ENCODE measurements around the gene ZBTB7A. TPM values are rescaled to one million over a fixed set of nuclear protein-coding genes. Genes with fewer than 3 reads are reported as not detected.

The ZBTB7A gene
- total RNA-seq, 4 donors from 2014 or later = 64.9 to 97.7 (median 86.7) TPM

DNA sequence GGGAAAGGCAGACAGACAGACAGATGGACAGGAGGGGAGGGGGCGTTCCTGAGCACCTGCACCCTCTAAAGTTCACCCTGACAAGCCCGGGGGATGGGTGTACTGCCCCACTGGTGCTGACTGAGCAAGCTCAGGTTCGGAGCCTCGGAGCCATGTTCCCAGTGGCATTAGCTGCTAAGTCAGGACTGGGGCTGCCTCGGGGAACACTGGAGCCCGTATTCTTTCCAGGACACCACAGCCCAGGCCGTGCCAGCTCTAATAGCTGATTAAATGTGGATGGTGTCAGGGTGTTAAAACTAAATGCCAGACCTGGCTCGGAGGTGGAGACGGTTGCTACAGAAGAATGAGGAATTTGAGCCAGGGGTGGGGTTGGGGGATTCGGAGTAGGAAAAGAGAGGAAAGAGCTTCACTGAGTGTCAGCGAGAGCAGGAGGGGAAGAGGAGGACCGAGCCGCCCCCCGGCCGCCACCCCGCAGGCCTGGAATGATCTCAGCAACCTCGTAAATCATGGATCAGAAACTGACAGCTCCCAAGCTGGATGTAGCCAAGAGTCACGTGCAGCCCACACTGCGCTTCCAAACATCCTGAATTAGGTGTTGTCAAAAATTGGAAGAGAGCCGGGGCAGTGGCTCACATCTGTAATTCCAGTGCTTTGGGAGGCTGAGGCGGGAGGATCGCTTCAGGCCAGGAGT, 46.8 kb upstream of the ZBTB7A start:
- Histone ChIP-seq H3K36me3 (peaks cover 0 to 100% (median 19%) of the 10 kb centered on the region in 3 donors), H3K9me3 (no peaks in the 10 kb centered on the region), H3K27me3 (no peaks in the 10 kb centered on the region), H3K4me3 (no peak overlapping the region), H3K27ac (no peak overlapping the region), H3K4me1 (peaks cover 0 to 15% (median 7%) of the 10 kb centered on the region in 4 donors)
- no peak for DNase-seq (ENCODE audit: low spot score in 2 of 2)
- WGBS, 2 donors = 73 to 79% methylated on average over 22 of the region's 22 CpGs
- TF ChIP-seq CTCF (IDR thresholded peaks at IDR 0.05) (no peak), POLR2A (IDR thresholded peaks at IDR 0.05) (no peak), EP300 (IDR thresholded peaks at IDR 0.05) (no peak)

DNA sequence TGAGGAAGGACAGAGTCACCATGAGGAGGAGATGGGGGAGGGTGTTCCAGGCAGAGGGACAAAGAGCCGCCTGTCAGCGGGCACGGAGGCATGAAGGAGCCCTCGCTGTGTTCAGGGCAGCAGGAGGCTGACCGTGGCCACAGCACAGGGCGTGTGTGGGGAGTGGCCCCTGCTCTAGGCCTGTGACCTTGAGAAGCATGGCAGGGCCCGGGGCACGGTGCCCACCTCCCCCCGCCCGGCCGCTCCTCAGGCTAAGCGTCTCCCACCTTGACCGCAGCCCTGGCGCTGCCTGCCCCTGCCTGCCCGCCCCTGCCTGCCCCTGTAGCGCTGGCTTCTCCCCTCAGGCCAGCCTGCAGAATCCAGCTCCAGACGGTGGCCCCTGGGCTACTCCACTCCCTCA, 45.7 kb upstream of the ZBTB7A start:
- TF ChIP-seq CTCF (IDR thresholded peaks at IDR 0.05) = no peak
- no peak for TF ChIP-seq EP300 (IDR thresholded peaks at IDR 0.05)
- TF ChIP-seq POLR2A (IDR thresholded peaks at IDR 0.05) = no peak
- Histone ChIP-seq H3K4me3 (no peak overlapping the region), H3K27ac (peak overlapping the region in 3 of 4 donors; percentile 40 to 64 (median 55)), H3K4me1 (peaks cover 0 to 15% (median 7%) of the 10 kb centered on the region in 4 donors), H3K27me3 (no peaks in the 10 kb centered on the region), H3K9me3 (no peaks in the 10 kb centered on the region), H3K36me3 (peaks cover 0 to 100% (median 19%) of the 10 kb centered on the region in 3 donors)
- no peak for DNase-seq (ENCODE audit: low spot score in 2 of 2)
- 74 to 82% methylated on average over 7 to 15 of the region's 17 CpGs for WGBS, 2 donors

DNA sequence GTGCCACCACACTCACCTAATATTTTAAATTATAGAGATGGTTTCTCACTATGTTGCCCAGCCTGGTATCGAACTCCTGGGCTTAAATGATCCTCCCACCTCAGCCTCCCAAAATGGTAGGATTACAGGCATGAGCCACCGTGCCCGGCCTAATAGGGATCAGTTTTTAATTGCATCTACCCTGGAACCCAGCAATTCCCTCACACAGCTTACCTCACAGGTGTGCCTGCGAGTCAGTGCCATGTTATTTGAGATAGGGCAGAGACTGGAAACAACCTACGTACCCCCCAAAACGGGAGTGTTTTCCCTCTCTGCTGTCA, 42.9 kb upstream of the ZBTB7A start:
- peaks cover 0 to 11% (median 3%) of the 10 kb centered on the region in 4 donors for H3K4me1 ChIP-seq
- WGBS, 2 donors = 91 to 97% methylated on average over 6 of the region's 6 CpGs
- peak overlapping the region in 1 of 4 donors; percentile 36 for H3K27ac ChIP-seq
- peaks cover 0 to 100% (median 23%) of the 10 kb centered on the region in 3 donors for H3K36me3 ChIP-seq
- H3K27me3 ChIP-seq = no peaks in the 10 kb centered on the region
- no peaks in the 10 kb centered on the region for H3K9me3 ChIP-seq
- DNase-seq (ENCODE audit: low spot score in 2 of 2) = no peak
- H3K4me3 ChIP-seq = no peak overlapping the region
- TF ChIP-seq EP300 (IDR thresholded peaks at IDR 0.05) = no peak
- TF ChIP-seq CTCF (IDR thresholded peaks at IDR 0.05) = no peak
- no peak for TF ChIP-seq POLR2A (IDR thresholded peaks at IDR 0.05)

- no peaks in the 10 kb centered on the region for H3K27me3 ChIP-seq
- peaks cover 0 to 100% (median 17%) of the 10 kb centered on the region in 3 donors for H3K36me3 ChIP-seq
- H3K9me3 ChIP-seq = no peaks in the 10 kb centered on the region
- H3K4me1 ChIP-seq = peaks cover 0 to 11% (median 3%) of the 10 kb centered on the region in 4 donors
- 82 to 85% methylated on average over 35 of the region's 35 CpGs for WGBS, 2 donors
- no peak for DNase-seq (ENCODE audit: low spot score in 2 of 2)
- TF ChIP-seq POLR2A (IDR thresholded peaks at IDR 0.05) (no peak), EP300 (IDR thresholded peaks at IDR 0.05) (no peak), CTCF (IDR thresholded peaks at IDR 0.05) (no peak)
- peak overlapping the region in 1 of 4 donors; percentile 36 for H3K27ac ChIP-seq
- no peak overlapping the region for H3K4me3 ChIP-seq
These were observed 42.3 kb upstream of the ZBTB7A start for GRCh38 chr19:4108767-4109625.

- H3K4me1 ChIP-seq = no peaks in the 10 kb centered on the region
- H3K36me3 ChIP-seq = peaks cover 4 to 100% (median 15%) of the 10 kb centered on the region in 3 donors
- TF ChIP-seq EP300 (IDR thresholded peaks at IDR 0.05) = no peak
- no peaks in the 10 kb centered on the region for H3K9me3 ChIP-seq
- no peaks in the 10 kb centered on the region for H3K27me3 ChIP-seq
- DNase-seq (ENCODE audit: low spot score in 2 of 2) = no peak
- H3K27ac ChIP-seq = no peak overlapping the region
- WGBS, 2 donors = 86 to 89% methylated on average over 8 to 9 of the region's 9 CpGs
- H3K4me3 ChIP-seq = no peak overlapping the region
These were observed 36.4 kb upstream of the ZBTB7A start for GRCh38 chr19:4103080-4103433.

All from tibial nerve (tissue), 4 donors.